Renal cortical epithelial cell (primary cell): ENCODE results near the gene CHMP4B. TPM values are rescaled to one million over a fixed set of nuclear protein-coding genes. Genes with fewer than 3 reads are reported as not detected.

ENCODE experiments used
- DNase-seq: peaks from one replicate; pipeline ENCODE4 v3.0.0-alpha.2; 2011; ENCODE audit warnings: low read depth
- total RNA-seq: library from RNA; depleted of rRNA; stranded (reverse); fragments of >200 nt; gene quantifications from 2 replicates; pipeline ENCODE4 v1.2.3, GENCODE V29; 2014

The CHMP4B gene
- total RNA-seq, 1 donor from 2014 or later: 93.4 TPM

GRCh38 chr20:33863440-33864323, 52.5 kb downstream of the CHMP4B start:
- DNase-seq: no peak

- DNase-seq: no peak
Observed at GRCh38 chr20:33864324-33864963, 53.3 kb downstream of the CHMP4B start.

- DNase-seq: no peak
Observed at GRCh38 chr20:33865761-33866370, 54.7 kb downstream of the CHMP4B start.

- DNase-seq: no peak
Observed at GRCh38 chr20:33866398-33867100, 55.4 kb downstream of the CHMP4B start.

- DNase-seq: no peak
Observed at GRCh38 chr20:33868042-33868441, 56.9 kb downstream of the CHMP4B start.

GRCh38 chr20:33868595-33868994, 57.4 kb downstream of the CHMP4B start:
- DNase-seq: no peak

GRCh38 chr20:33869283-33869682, 58.1 kb downstream of the CHMP4B start:
- DNase-seq: no peak

GRCh38 chr20:33871362-33871761, 60.2 kb downstream of the CHMP4B start:
- no peak for DNase-seq

GRCh38 chr20:33874129-33874528, 63.0 kb downstream of the CHMP4B start:
- DNase-seq: no peak

- no peak for DNase-seq
Observed at GRCh38 chr20:33875055-33875454, 63.9 kb downstream of the CHMP4B start.

GRCh38 chr20:33875534-33876026, 64.4 kb downstream of the CHMP4B start:
- no peak for DNase-seq

GRCh38 chr20:33878583-33878982, 67.4 kb downstream of the CHMP4B start:
- DNase-seq: no peak

- DNase-seq: no peak
Observed at GRCh38 chr20:33880396-33880795, 69.2 kb downstream of the CHMP4B start.

GRCh38 chr20:33881989-33882388, 70.8 kb downstream of the CHMP4B start:
- no peak for DNase-seq

GRCh38 chr20:33882481-33882880, 71.3 kb downstream of the CHMP4B start:
- no peak for DNase-seq

- DNase-seq: no peak
Observed at GRCh38 chr20:33883164-33883563, 72.0 kb downstream of the CHMP4B start.

GRCh38 chr20:33884633-33885032, 73.5 kb downstream of the CHMP4B start:
- DNase-seq: no peak

- no peak for DNase-seq
Observed at GRCh38 chr20:33889312-33889711, 78.2 kb downstream of the CHMP4B start.

GRCh38 chr20:33890557-33890956, 79.4 kb downstream of the CHMP4B start:
- no peak for DNase-seq

GRCh38 chr20:33893314-33893713, 82.2 kb downstream of the CHMP4B start:
- peak; percentile 29 for DNase-seq

- no peak for DNase-seq
Observed at GRCh38 chr20:33894798-33895197, 83.7 kb downstream of the CHMP4B start.

GRCh38 chr20:33896509-33896908, 85.4 kb downstream of the CHMP4B start:
- peak; percentile 44 for DNase-seq
